PFSK-1 (cell line): ENCODE measurements around the gene PVR.

Experiments
- FOXP2 ChIP-seq: optimal IDR thresholded peaks from 2 replicates; pipeline ENCODE3; 2011; ENCODE audit warnings: borderline replicate concordance, control low read depth, inconsistent platforms; ENCODE audit not compliant: insufficient read depth; ENCODE audit errors: extremely low read length, extremely low read depth
- POLR2AphosphoS5 ChIP-seq: IDR thresholded peaks from 2 replicates; pipeline ENCODE4 v1.6.1; 2012; ENCODE audit warnings: low read depth, mild to moderate bottlenecking, control low read depth, low read length, moderate library complexity
- REST ChIP-seq, 2 experiments: IDR thresholded peaks; 2 replicates each; pipeline versions ENCODE4 v1.6.1 to v1.8.0; 2011 to 2012; ENCODE audit warnings: low read depth in 2 of 2, low read length in 2 of 2, control low read depth in 1 of 2, inconsistent platforms in 1 of 2, mild to moderate bottlenecking in 1 of 2, moderate library complexity in 1 of 2; ENCODE audit not compliant: insufficient read depth in 1 of 2
- SIN3A ChIP-seq: IDR thresholded peaks from 2 replicates; pipeline ENCODE4 v1.6.1; 2012; ENCODE audit warnings: mild to moderate bottlenecking, low read length, moderate library complexity, borderline replicate concordance; ENCODE audit not compliant: insufficient read depth
- TAF1 ChIP-seq: IDR thresholded peaks from 2 replicates; pipeline ENCODE4 v1.6.1; 2012; ENCODE audit warnings: low read length, control low read depth, borderline replicate concordance; ENCODE audit not compliant: insufficient read depth

The PVR gene

GRCh38 chr19:44712864-44713515 is 69.3 kb downstream of the PVR start:
- TF ChIP-seq REST (IDR thresholded peaks at IDR 0.05; ENCODE audit: insufficient read depth in 1 of 2, low read depth in 2 of 2, low read length in 2 of 2) = no peak
- no peak for TF ChIP-seq TAF1
- TF ChIP-seq FOXP2 = no peak
- TF ChIP-seq POLR2AphosphoS5 = no peak
- no peak for TF ChIP-seq SIN3A
